ENCODE measurements around the gene RPTOR.
"Not testable (repeated sequence)": the region's sequence is repeated elsewhere in the genome, so short reads cannot be mapped to it uniquely, and the experiment has no call there.

The RPTOR gene

DNA sequence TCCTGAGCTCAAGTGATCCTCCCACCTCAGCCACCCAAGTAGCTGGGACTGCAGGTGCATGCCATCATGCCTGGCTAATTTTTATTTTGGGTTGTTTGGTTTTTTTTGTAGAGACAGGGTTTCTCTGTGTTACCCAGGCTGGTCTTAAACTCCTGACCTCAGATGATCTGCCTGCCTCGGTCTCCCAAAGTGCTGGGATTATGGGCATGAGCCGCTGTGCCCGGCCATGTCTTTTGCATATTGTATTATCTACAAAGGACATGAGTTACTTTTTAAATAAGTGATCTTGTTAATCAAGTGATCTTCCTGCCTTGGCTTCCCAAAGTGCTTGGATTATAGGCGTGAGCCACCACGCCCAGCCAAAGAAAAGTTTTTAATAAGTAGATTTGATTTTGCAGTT lies 252.6 kb downstream of the RPTOR start:
- DNase-seq (ENCODE audit: low read depth in 3 of 3) = not testable (repeated sequence)

- DNase-seq (ENCODE audit: low read depth in 3 of 3) = no peak
These were observed 253.3 kb downstream of the RPTOR start for GRCh38 chr17:80797741-80798594.

DNA sequence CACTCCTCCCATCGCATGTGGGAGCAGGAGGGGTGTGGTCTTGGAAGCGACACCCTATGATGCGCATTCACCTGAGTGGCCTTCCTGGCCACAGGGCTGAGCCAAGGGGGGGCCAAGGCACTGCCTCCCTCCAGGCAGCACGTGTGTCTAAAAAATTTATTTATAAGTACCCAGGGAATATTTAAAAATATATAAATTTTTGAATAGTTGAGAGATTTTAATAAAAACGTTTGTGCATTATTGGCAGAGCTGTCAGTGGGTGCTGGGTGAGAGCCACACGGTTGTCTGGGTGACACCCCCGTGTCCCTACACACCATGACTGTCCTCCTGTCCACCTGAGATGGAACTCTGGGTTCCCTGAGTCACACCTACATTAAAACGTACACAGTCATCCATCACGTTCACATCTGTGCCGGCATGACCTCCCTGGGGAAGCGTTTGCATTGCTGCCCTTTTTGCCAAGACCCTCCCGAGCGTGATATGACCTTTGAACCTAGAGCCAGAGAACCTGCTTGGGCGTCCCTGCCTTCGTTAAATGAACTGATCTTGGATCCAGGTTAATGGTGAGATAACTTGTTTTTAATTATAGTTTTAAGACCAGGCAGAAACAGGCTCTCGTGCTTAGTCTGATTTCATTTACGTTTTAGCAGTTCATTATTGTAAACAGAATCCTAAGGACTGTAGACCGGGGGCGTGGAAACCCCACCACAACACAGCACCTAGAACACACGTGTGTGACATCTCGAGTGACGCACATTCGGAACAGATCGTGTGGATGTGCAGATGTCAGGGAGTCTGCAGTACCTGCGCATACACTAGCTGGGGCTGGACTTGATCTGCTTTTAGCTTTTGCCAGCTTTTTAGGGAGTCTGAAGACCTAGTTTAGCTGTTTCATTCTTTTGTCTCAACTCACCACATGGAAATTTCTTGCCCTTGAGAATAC lies 254.2 kb downstream of the RPTOR start:
- no peak for DNase-seq (ENCODE audit: low read depth in 3 of 3)

DNA sequence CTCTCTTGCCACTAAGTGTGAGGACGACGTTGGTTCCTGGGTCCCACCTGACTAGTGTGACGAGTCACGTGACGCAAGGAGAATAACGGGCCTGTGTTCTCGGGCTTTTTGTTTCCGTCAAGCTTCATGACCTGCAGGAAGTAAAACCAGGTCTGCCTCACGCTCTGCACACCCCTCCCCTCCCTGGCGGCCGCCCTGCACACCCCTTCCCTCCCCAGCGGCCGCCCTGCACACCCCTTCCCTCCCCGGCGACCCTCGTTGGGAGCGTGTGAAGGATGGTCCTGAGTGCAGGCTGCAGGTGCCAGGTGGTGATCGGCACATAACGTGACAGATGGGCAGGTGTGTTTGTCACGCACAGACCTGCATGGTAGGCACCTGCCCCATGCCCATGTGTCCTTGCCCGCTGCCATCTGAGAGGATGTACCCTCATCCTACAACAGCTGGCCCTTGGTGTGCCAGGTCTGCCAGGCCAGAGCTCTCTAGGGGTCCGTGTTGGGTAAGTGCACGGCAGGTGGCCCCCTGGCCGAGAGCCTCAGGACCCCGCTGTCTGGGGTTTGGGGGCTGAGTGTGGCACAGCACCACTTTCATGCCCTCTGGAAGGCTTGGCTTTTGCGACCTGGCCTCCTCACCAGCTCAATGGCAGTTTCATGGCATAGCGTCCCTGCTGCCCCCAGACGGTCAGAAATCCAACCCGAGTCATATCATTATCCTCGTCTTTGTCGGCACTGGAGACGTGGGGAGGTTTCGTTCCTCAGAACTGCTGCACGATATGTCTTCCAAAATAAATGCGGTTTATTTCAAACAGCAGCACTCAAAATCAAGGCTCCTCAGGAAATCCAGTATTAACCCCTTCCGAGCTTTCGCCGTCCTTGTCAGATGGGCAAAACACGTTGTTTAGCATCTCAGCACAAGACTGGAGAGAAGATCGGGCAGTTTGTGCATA lies 255.2 kb downstream of the RPTOR start:
- no peak for DNase-seq (ENCODE audit: low read depth in 3 of 3)

- DNase-seq (ENCODE audit: low read depth in 3 of 3) = no peak
These were observed 256.1 kb downstream of the RPTOR start for GRCh38 chr17:80800481-80801391.

DNA sequence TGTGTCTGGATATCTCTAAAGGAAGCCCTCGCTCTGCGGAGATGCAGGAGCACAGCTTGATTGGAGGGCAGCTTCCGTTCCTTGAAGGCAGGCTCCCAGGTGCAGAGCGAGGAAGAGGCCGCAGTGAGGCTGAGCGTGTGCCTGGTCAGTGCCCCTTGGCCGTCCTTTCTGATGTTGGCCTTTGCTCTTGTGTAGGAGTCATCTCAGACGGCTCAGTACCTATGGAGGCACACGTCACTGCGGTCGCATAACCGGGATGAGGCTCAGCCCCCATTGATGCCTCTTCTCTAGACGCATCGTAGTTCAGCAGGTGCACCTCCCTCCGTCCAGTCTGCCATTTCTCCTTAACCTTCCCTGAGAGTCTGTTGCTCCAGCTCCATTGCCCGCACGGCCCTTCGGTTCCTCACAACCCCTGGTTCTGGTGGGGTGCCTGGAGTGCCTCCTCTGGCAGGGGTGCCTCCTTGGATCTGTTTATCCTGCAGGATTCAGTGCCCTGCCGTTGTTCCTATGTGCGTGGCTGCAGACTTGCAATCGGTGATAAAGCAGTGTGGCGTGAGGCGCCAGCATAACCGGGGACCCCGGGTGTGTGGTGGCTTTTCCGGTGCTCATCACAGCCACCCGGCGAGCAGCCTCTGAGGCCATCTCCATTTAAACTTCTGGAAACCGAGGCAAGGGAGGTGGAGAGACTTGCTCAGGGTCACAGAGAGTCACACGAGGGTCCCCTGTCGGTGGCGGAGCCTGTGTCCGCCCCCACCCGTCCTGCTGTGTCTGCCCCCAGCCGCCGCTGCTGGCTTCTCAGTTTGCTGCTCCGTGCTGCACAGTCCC lies 258.2 kb downstream of the RPTOR start:
- no peak for DNase-seq (ENCODE audit: low read depth in 3 of 3)

DNA sequence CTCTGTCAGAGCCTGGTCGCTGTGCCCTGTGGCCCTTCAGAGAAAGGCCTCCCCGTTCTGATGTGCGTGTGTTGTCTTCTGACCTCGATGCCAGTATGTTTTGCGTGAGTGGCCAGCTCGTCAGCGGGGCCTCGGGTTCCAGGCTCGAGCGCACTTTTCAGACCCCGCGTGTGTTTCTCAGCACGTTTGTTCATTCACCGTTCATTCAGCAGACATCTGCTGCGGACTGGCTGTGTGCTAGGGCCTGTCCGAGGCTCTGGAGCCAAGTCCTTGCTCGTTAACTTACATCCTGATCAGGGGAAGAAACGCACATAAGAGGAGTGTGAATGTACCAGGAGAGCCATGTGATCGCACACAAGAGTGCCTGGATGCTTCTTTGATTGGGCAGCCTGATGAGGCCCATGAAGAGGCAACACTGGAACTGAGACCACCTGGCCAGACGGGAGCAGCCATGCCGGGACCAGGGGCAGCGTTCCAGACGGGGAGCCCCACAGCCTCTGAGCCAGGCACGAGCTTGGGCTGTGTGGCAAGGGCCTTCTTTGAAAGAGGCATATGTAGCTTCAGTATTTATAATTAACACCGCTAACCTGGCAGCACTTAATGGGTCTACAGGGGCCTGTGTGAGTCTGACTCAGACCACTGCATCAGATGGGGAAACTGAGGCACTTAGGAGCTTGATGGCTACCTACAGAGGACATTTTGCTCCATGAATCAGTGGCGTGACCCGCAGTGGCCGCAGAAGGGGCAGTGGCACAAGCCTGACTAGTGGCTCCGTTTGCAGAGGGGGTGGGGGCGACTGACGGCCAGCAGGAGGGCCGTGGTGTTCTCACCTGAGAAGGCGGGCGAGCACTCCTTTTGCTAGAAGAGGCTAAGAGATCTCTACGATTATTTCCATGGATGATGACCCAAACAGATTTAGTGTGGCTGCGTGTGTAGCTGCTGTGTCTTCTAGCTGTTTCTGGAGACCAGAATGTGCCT lies 259.1 kb downstream of the RPTOR start:
- no peak for DNase-seq (ENCODE audit: low read depth in 3 of 3)

DNA sequence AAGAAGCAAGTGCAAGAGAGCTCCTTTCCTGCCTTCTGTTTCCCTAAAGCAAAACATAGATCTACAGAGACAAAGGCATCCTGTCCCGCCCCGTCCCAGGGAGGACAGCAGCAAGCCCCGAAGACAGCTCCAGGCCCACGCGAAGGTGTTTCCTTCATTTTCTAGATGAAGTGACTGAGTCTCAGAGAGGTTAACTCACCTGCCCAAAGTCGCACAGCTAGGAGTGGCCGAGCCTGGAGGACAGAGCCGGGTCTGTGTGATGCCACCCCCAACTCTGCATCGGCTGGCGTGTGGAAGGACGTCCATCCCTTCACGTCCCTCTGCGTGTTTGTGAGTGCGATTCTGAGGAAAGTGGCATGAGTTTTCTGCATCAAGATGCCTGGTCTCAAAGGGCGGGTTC lies 259.8 kb downstream of the RPTOR start:
- no peak for DNase-seq (ENCODE audit: low read depth in 3 of 3)

DNA sequence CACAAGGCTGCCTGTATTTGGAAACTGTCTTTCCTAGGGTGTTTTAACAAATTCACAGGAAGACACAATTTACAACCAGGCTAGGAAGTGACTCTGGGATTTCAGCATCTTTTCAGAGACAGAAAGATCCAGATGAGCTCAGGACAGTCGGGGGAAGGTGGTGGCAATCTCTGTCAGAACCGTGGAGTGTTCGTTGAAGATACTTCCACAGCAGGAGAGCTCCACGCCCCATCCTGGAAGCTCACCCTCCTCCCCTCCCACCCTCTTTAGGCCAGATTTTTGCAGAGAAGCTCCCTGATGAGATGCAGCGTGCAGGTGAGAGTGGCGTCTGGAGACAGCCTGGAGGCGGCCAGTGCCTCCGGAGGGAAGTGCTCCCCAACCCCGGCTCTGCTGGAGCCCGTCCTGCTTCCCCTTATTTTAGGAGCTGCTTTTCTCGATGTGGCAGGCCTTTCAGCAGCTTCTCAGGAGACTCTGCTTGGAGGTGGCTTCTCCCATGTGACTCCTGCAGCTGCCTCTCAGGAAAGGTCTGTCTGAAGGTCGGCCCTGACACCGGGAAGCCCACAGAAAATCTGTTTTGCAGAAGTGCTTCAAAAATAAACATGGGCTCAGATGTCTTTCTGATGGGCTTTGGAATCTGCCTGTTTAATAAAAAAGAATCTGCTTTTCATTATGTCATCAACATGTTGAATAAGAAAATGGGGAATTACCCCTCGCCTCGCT lies 260.6 kb downstream of the RPTOR start:
- no peak for DNase-seq (ENCODE audit: low read depth in 3 of 3)

GRCh38 chr17:80807014-80807413 lies 262.4 kb downstream of the RPTOR start:
- DNase-seq (ENCODE audit: low read depth in 3 of 3) = no peak

DNA sequence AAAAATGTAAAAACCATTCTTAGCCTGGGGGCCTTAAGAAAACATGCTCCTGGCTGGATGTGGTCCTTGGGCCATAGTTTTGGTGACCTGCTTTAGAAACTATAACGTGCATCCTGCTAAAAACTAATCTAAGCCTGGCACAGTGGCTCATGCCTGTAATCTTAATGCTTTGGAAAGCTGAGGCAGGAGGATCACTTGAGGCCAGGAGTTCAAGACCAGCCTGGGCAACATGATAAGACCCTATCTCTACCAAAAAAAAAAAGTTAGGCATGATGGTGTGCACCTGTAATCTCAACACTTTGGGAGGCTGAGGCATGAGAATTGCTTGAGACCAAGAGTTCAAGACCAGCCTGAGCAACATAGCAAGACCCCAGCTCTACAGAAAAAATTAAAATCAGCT lies 263.2 kb downstream of the RPTOR start:
- no peak for DNase-seq (ENCODE audit: low read depth in 3 of 3)

- DNase-seq (ENCODE audit: low read depth in 3 of 3) = no peak
These were observed 266.8 kb downstream of the RPTOR start for GRCh38 chr17:80811181-80812105.

DNA sequence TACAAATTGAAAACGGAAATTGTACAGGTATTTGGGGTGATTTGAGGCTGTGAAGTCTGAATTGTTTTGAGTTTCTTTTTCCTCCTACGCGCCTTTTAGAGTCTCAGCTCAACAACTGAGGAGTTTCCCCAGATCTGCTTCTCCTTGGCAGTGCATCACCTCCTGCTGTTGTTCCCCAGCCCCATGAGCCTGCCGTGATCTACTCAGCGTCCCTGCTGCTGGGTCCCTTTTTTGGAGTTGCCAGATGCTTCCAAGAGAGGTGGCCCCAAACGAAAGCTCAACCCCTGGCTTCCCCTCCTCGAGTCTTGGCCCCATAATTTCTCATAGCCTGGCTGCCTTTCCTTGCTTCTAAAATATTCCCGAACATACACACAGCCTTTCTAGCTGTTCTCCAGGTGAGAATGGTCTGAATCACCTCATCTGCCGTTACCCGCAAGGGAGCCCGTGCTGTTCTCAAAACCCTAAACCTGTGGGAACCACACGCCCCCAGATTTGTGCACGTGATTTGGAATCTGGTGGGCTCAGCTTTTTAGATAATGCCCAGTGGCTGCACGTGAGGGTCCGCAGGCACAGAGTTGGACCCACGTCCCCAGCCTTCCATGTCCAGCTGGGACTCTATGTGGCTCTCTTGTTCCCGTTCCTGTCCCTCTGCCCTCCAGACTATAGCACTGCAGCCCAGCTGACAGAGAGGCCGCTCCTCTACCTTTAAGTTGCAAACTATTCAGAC lies 267.9 kb downstream of the RPTOR start:
- no peak for DNase-seq (ENCODE audit: low read depth in 3 of 3)

- DNase-seq (ENCODE audit: low read depth in 3 of 3) = no peak
These were observed 268.7 kb downstream of the RPTOR start for GRCh38 chr17:80813318-80813717.

DNA sequence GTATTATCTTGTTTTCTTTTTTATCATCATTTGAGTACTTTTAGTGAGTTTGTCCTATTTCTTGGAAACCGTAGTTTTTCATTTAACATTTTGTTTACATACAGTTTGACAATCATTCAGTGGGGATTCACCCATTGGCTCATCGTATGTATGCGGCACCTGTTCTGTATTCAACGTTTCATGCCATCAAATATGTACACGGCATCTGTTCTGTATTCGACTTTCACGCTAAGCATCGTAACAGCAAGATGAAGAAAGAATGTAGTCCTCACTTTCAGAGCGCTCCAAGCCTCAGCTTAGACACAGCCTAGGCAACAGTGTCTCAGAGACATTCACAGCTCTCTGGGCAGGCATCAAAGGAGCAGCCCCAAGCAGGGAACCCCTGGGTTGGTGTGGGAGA lies 269.9 kb downstream of the RPTOR start:
- DNase-seq (ENCODE audit: low read depth in 3 of 3) = no peak

DNA sequence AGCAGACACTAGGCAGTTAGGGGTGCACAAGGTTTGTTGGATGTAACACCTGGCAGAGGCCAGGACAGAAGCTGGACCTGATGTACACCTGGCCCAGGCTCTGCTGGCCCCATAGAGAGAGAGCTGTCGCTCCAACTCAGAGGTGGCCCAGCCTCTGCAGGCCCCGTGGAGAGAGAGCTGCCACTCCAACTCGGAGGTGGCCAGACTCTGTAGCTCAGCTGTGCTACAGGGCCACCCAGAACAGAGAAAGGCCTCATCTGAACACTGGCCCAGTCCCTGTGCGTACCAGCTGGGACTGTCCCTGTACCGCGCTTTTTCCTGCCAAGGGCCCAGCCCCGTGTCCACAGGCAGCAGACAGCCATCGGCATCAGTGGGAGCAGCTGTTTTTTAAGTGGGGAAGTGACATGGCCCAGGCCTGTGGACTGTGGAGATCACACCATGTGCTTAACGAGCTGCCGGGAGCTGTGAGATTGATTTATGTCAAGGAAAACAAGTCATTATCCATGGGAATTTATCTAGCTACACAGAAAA lies 270.6 kb downstream of the RPTOR start:
- no peak for DNase-seq (ENCODE audit: low read depth in 3 of 3)

All from stimulated activated CD4-positive, alpha-beta T cell treated with anti-CD3 and anti-CD28 coated beads, TNF-alpha, amount 100 ng/mL, for 4 hours (primary cell).